COLO668 (cell line): ENCODE data around the gene ZNF777.
"Not testable (repeated sequence)": the region's sequence is repeated elsewhere in the genome, so short reads cannot be mapped to it uniquely, and the experiment has no call there.

Experiments
- DNase-seq: peaks from one replicate; lab custom pipeline; 2025; ENCODE audit not compliant: unreplicated experiment; lab: John Stamatoyannopoulos, UW

The ZNF777 gene

GRCh38 chr7:149420006-149420405 is 40.9 kb downstream of the ZNF777 start:
- no peak for DNase-seq

GRCh38 chr7:149415391-149416071 is 45.3 kb downstream of the ZNF777 start:
- no peak for DNase-seq

GRCh38 chr7:149414745-149415390 is 46.0 kb downstream of the ZNF777 start:
- no peak for DNase-seq

- no peak for DNase-seq
Observed at GRCh38 chr7:149414171-149414570, 46.7 kb downstream of the ZNF777 start.

GRCh38 chr7:149413083-149413482 is 47.8 kb downstream of the ZNF777 start:
- not testable (repeated sequence) for DNase-seq

- no peak for DNase-seq
Observed at GRCh38 chr7:149409895-149410294, 51.0 kb downstream of the ZNF777 start.

GRCh38 chr7:149404825-149405224 is 56.0 kb downstream of the ZNF777 start:
- DNase-seq: no peak

GRCh38 chr7:149404396-149404795 is 56.5 kb downstream of the ZNF777 start:
- DNase-seq: no peak

GRCh38 chr7:149398195-149398820 is 62.6 kb downstream of the ZNF777 start:
- no peak for DNase-seq

GRCh38 chr7:149397470-149398043 is 63.3 kb downstream of the ZNF777 start:
- no peak for DNase-seq

GRCh38 chr7:149388550-149389335 is 72.1 kb downstream of the ZNF777 start:
- not testable (repeated sequence) for DNase-seq

- DNase-seq: not testable (repeated sequence)
Observed at GRCh38 chr7:149386514-149386913, 74.3 kb downstream of the ZNF777 start.

- no peak for DNase-seq
Observed at GRCh38 chr7:149385195-149385950, 75.5 kb downstream of the ZNF777 start.
